Mucosa of descending colon (tissue), 3 donors: ENCODE results near the gene RESP18. TPM values are rescaled to one million over a fixed set of nuclear protein-coding genes. Genes with fewer than 3 reads are reported as not detected.
"Not testable (repeated sequence)": the region's sequence is repeated elsewhere in the genome, so short reads cannot be mapped to it uniquely, and the experiment has no call there.

ENCODE experiments used
- ATAC-seq: fragments of 200-7000 bp; cut with Tn5 transposase; one replicate; pipeline ENCODE4 v1.9.1; 2020; ENCODE audit warnings: mild to moderate bottlenecking, moderate library complexity
- DNase-seq, 3 donors: peaks; one replicate each; pipeline ENCODE4 v3.0.0-alpha.2; 2020
- H3K36me3 ChIP-seq: fragments of 200-600 bp; one replicate; pipeline ENCODE4 v1.8.0; 2021; ENCODE audit warnings: low read depth, mild to moderate bottlenecking
- H3K4me1 ChIP-seq: fragments of 200-600 bp; one replicate; pipeline ENCODE4 v1.8.0; 2021; ENCODE audit warnings: low read depth, mild to moderate bottlenecking
- H3K4me3 ChIP-seq: fragments of 200-600 bp; one replicate; pipeline ENCODE4 v1.8.0; 2021; ENCODE audit warnings: mild to moderate bottlenecking
- H3K9me3 ChIP-seq: fragments of 200-600 bp; one replicate; pipeline ENCODE4 v1.8.0; 2021; ENCODE audit warnings: mild to moderate bottlenecking
- CTCF ChIP-seq: fragments of 200-600 bp; IDR thresholded peaks from one replicate; pipeline ENCODE4 v1.8.0; 2022; ENCODE audit warnings: antibody characterized with exemption, mild to moderate bottlenecking
- intact Hi-C, 2 donors: fragments of 100-400 bp; cut with DNase I in 1 of 2; cut with micrococcal nuclease in 1 of 2; formaldehyde crosslinking; loops; one replicate each; pipeline versions ENCODE4 v1.11.0 to v1.11.1; 2022; cut with DNase I, micrococcal nuclease
- total RNA-seq, 3 donors: library from RNA; stranded (reverse); fragmentation: NEBNext Ultra II Directional in 2 of 3; extraction: Animal tissue kit (Norgen Biotek cat#: 25700) in 2 of 3; gene quantifications; one replicate each; pipeline versions ENCODE4 v1.2.1 to v1.2.4, GENCODE V29; 2021 to 2023
- donor health status: DM: no; HTN: no; CAD: no; lungs with moderate emphysema.
- donor health status: DM: no; HTN: no; CAD: no.
- donor health status: DM: no; HTN: yes; CAD: no.

The RESP18 gene
- total RNA-seq, 3 donors from 2014 or later, result not detected

DNA sequence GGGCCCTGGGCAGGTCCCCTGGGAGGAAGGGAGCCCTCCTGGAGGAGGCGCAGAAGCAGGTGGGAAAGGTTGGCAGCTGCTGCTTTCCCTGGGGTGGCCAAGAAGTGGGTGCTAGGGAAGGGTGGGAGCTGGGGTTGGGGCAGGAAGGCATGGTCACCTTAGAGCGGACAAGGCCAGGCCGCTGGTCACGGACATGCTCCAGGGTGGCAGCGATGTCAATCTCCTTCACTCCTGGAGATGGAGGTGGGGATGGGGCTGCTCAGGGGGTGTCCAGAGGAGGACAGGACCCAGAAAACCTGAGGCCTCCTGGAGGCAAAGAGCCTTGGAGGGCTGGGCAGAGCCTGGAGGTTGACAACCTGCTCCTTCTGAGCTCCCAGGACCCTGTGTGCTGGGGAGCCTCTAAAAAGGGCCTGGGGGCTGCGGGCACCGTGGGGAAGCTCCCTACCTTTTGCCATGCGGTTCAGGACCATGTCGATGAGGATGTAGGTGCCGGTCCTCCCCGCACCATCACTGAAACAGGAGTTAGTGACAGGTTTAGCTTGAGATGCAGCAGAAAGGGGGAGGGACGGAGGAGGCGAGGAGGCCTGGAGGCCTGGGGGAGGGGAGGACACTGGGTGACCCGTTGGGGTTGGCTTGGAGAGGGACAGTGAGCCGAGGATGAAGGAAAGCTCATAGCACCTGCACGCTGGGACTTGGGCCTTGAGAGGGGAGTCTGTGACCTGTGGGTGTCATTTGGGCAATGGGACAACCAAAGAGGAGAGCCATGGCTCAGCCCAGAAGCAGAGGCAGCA, 42.0 kb downstream of the RESP18 start:
- ATAC-seq (no peak), DNase-seq (no peak)
- Histone ChIP-seq H3K4me3 (no peak overlapping the region), H3K36me3 (no peaks in the 10 kb centered on the region), H3K9me3 (no peaks in the 10 kb centered on the region), H3K4me1 (peaks cover 5% of the 10 kb centered on the region)
- intact Hi-C loops, result loop anchor here in 1 of 2 donors (5.0 kb wide), 1 partner anchor 128 kb away; the partner anchor contains the start of gene NHEJ1
- TF ChIP-seq CTCF, result no peak

GRCh38 chr2:219289537-219290361, 42.8 kb downstream of the RESP18 start:
- ATAC-seq (peak; percentile 23), DNase-seq (peak; percentile 23 to 61 (median 58))
- no peak for TF ChIP-seq CTCF
- no peaks in the 10 kb centered on the region for H3K36me3 ChIP-seq
- no peaks in the 10 kb centered on the region for H3K9me3 ChIP-seq
- no peak overlapping the region for H3K4me3 ChIP-seq
- peaks cover 5% of the 10 kb centered on the region for H3K4me1 ChIP-seq
- intact Hi-C loops, result loop anchor here in 1 of 2 donors (5.0 kb wide), 1 partner anchor 127 kb away; the partner anchor contains the start of gene NHEJ1

DNA sequence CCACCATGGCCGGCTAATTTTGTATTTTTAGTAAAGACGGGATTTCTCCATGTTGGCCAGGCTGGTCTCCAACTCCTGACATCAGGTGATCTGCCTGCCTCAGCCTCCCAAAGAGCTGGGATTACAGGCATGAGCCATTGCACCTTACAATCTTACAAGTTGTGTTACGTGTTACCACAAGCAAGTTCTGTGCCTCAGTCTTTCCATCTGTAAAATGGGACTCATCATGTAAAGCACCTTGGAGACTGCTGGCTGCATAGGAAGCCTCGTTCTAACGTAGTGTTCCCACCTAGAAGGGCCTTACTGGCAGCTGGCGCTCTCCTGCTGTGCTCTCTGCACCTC, 43.4 kb downstream of the RESP18 start:
- H3K36me3 ChIP-seq, result no peaks in the 10 kb centered on the region
- intact Hi-C loops, result no loop called here
- no peaks in the 10 kb centered on the region for H3K9me3 ChIP-seq
- no peak for DNase-seq
- no peak for TF ChIP-seq CTCF
- H3K4me1 ChIP-seq, result peaks cover under 1% of the 10 kb centered on the region
- H3K4me3 ChIP-seq, result no peak overlapping the region
- no peak for ATAC-seq

DNA sequence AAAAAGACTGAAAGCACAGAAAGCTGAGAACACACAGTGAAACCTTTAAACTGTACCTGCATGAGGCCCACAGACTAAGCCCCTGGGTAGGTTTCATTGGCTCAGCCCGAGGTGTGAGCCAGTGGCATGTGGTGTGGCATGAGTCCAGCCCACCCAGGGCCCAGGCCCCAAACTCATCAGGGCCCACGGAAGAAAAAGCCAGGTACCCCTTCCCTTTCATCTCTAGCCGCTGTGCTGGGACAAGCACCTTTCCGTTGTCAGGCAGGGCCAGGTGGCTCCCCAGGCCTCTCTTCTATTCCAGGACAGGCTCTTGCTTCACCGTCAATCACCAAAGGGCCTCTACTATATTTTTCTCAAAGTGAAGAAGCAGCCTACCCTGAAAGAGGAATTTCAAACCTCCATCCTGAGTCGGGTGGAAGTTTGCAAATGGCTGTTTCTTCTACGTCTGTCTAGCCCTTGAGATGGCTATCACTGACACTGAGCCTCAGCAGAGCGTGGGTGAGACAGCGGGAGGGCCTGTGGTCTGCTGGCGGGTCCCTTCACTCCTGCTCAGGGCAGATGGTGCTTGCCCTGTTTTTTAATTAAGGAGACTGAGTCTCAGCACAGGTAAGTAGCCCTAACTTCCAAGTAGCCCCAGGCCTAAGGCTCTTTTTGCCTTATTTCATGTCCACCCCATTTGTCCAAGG, 44.8 kb downstream of the RESP18 start:
- ATAC-seq (no peak), DNase-seq (no peak)
- TF ChIP-seq CTCF, result no peak
- Histone ChIP-seq H3K36me3 (no peaks in the 10 kb centered on the region), H3K4me3 (no peak overlapping the region), H3K4me1 (no peaks in the 10 kb centered on the region), H3K9me3 (no peaks in the 10 kb centered on the region)
- intact Hi-C loops, result no loop called here

DNA sequence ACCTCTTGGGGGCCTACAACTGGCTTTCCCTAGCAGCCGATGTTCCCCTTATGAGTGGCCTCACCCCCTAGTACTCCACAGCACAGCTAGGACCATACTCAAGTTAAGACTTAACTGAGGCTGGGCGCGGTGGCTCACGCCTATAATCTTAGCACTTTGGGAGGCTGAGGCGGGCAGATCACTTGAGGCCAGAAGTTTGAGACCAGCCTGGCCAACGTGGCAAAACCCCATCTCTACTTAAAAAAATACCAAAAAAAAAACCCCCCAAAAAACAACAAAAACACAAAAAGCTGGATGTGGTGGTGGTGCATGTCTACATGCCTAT, 45.5 kb downstream of the RESP18 start:
- H3K4me3 ChIP-seq, intact Hi-C loops, DNase-seq, ATAC-seq, H3K9me3 ChIP-seq, H3K36me3 ChIP-seq, H3K4me1 ChIP-seq: not testable (repeated sequence)
